ENCODE measurements around the gene SIM2.

GRCh38 chr21:36763305-36763704 is 64.4 kb downstream of the SIM2 start:
- TF ChIP-seq SP1 (IDR thresholded peaks at IDR 0.05; ENCODE audit: low read depth) (no peak), POLR2A (IDR thresholded peaks at IDR 0.05; ENCODE audit: borderline replicate concordance, extremely low read depth, insufficient read depth, insufficient read length) (no peak), ZNF274 (IDR thresholded peaks at IDR 0.05; ENCODE audit: low read depth, low read length) (no peak), ZBTB33 (IDR thresholded peaks at IDR 0.05; ENCODE audit: extremely low read depth, insufficient replicate concordance, low read length) (no peak), EZH2 (IDR thresholded peaks at IDR 0.05) (no peak), CTCF (IDR thresholded peaks at IDR 0.05 in 2 of 3, conservative IDR thresholded peaks at IDR 0.05 in 1 of 3; ENCODE audit: borderline replicate concordance in 1 of 3, insufficient read depth in 1 of 3, low read depth in 2 of 3, low read length in 2 of 3) (no peak), POLR2AphosphoS5 (IDR thresholded peaks at IDR 0.05; ENCODE audit: low read depth, low read length) (no peak)
